SK-N-SH treated with all-trans-retinoic acid at 6 μM for 48 hours (cell line): ENCODE results near the gene ABCC9.
"Not testable (repeated sequence)": the region's sequence is repeated elsewhere in the genome, so short reads cannot be mapped to it uniquely, and the experiment has no call there.

Experiments
- ATAC-seq: fragments of 200-7000 bp; cut with Tn5 transposase; 3 replicates; pipeline ENCODE4 v1.9.1; 2020; ENCODE audit warnings: mild to moderate bottlenecking, moderate library complexity
- ARNTL ChIP-seq: fragments of 450-650 bp; formaldehyde crosslinking; IDR thresholded peaks from 2 replicates; pipeline ENCODE4 v1.5.0; 2020; ENCODE audit warnings: low read depth, mild to moderate bottlenecking, moderate library complexity, borderline replicate concordance
- BACH2 ChIP-seq: fragments of 250-450 bp; sonication (Bioruptor Pico); IDR thresholded peaks from 2 replicates; pipeline ENCODE4 v1.9.0; 2021; ENCODE audit warnings: mild to moderate bottlenecking, borderline replicate concordance
- CREB5 ChIP-seq: fragments of 250-450 bp; sonication (Bioruptor Pico); IDR thresholded peaks from 2 replicates; pipeline ENCODE4 v1.5.1; 2020; ENCODE audit warnings: low read depth, mild to moderate bottlenecking, moderate library complexity
- CSRNP3 ChIP-seq: fragments of 250-450 bp; sonication (Bioruptor Pico); IDR thresholded peaks from 2 replicates; pipeline ENCODE4 v1.5.1; 2021; ENCODE audit warnings: mild to moderate bottlenecking, moderate library complexity
- GLIS3 ChIP-seq: fragments of 250-450 bp; sonication (Bioruptor Pico); IDR thresholded peaks from 2 replicates; pipeline ENCODE4 v1.5.0; 2020; ENCODE audit warnings: mild to moderate bottlenecking, moderate library complexity
- OSR1 ChIP-seq: fragments of 250-450 bp; sonication (Bioruptor Pico); IDR thresholded peaks from 2 replicates; pipeline ENCODE4 v1.8.0; 2022; ENCODE audit warnings: moderate library complexity, mild to moderate bottlenecking, inconsistent platforms
- PATZ1 ChIP-seq: fragments of 250-450 bp; sonication (Bioruptor Pico); IDR thresholded peaks from 2 replicates; pipeline ENCODE4 v1.8.0; 2020; ENCODE audit warnings: mild to moderate bottlenecking, moderate library complexity, borderline replicate concordance
- POU6F1 ChIP-seq: fragments of 250-450 bp; sonication (Bioruptor Pico); IDR thresholded peaks from 2 replicates; pipeline ENCODE4 v1.8.0; 2021; ENCODE audit warnings: low read depth, mild to moderate bottlenecking, moderate library complexity, borderline replicate concordance
- PPARA ChIP-seq: fragments of 250-450 bp; sonication (Bioruptor Pico); IDR thresholded peaks from 2 replicates; pipeline ENCODE4 v1.5.0; 2020; ENCODE audit warnings: mild to moderate bottlenecking, borderline replicate concordance
- RARB ChIP-seq: fragments of 250-450 bp; sonication (Bioruptor Pico); IDR thresholded peaks from 2 replicates; pipeline ENCODE4 v1.8.0; 2021; ENCODE audit warnings: mild to moderate bottlenecking, moderate library complexity
- SNAI2 ChIP-seq: fragments of 250-450 bp; sonication (Bioruptor Pico); IDR thresholded peaks from 2 replicates; pipeline ENCODE4 v1.5.0; 2020; ENCODE audit warnings: mild to moderate bottlenecking, moderate library complexity
- TCF4 ChIP-seq: fragments of 250-450 bp; sonication (Bioruptor Pico); IDR thresholded peaks from 2 replicates; pipeline ENCODE4 v1.8.0; 2021; ENCODE audit warnings: mild to moderate bottlenecking, moderate library complexity, borderline replicate concordance
- ZFP3 ChIP-seq: fragments of 250-450 bp; sonication (Bioruptor Pico); IDR thresholded peaks from 2 replicates; pipeline ENCODE4 v1.5.0; 2020; ENCODE audit warnings: mild to moderate bottlenecking, moderate library complexity
- ZNF565 ChIP-seq: fragments of 450-650 bp; formaldehyde crosslinking; conservative IDR thresholded peaks from 2 replicates; pipeline ENCODE4 v1.5.0; 2020; ENCODE audit warnings: low read depth, mild to moderate bottlenecking, moderate library complexity
- ZNF8 ChIP-seq: fragments of 450-650 bp; formaldehyde crosslinking; IDR thresholded peaks from 2 replicates; pipeline ENCODE4 v1.5.0; 2020; ENCODE audit warnings: mild to moderate bottlenecking, moderate library complexity

The ABCC9 gene

GRCh38 chr12:21939435-21939834 is 1.8 kb downstream of the ABCC9 start (continued):
- TF ChIP-seq CSRNP3 (CRISPR knock-in tag) (no peak), ZNF565 (CRISPR knock-in tag) (no peak)

- no peak for ATAC-seq
- TF ChIP-seq ZFP3 (CRISPR knock-in tag) (no peak), SNAI2 (CRISPR knock-in tag) (no peak), OSR1 (CRISPR knock-in tag) (no peak), RARB (CRISPR knock-in tag) (no peak), POU6F1 (CRISPR knock-in tag) (no peak), TCF4 (no peak), ARNTL (CRISPR knock-in tag) (no peak), BACH2 (CRISPR knock-in tag) (no peak), PATZ1 (CRISPR knock-in tag) (no peak), GLIS3 (no peak), PPARA (CRISPR knock-in tag) (no peak)
Observed at GRCh38 chr12:21938879-21939278, 2.3 kb downstream of the ABCC9 start.

- no peak for ATAC-seq
- TF ChIP-seq PATZ1 (CRISPR knock-in tag) (no peak), CREB5 (CRISPR knock-in tag) (no peak), RARB (CRISPR knock-in tag) (no peak), TCF4 (no peak)
Observed at GRCh38 chr12:21934173-21934572, 7.1 kb downstream of the ABCC9 start.

GRCh38 chr12:21933656-21934055 is 7.6 kb downstream of the ABCC9 start:
- TF ChIP-seq PPARA (CRISPR knock-in tag) (no peak), ZNF8 (no peak), ZFP3 (CRISPR knock-in tag) (no peak), GLIS3 (no peak), CREB5 (CRISPR knock-in tag) (no peak), RARB (CRISPR knock-in tag) (no peak)
- ATAC-seq: no peak

- ATAC-seq: not testable (repeated sequence)
Observed at GRCh38 chr12:21929972-21930371, 11.3 kb downstream of the ABCC9 start.
